DND-41 (cell line): ENCODE measurements around the gene SCGB1C2.

Source experiments
- ATAC-seq: fragments of 200-7000 bp; cut with Tn5 transposase; 3 replicates; pipeline ENCODE4 v1.9.1; 2021; ENCODE audit warnings: low read depth; ENCODE audit not compliant: insufficient read depth
- DNase-seq: peaks from one replicate; pipeline ENCODE4 v3.0.0-alpha.2; 2020
- H2AFZ ChIP-seq: 2 replicates; pipeline ENCODE4 v1.6.0; 2012; ENCODE audit warnings: low read depth, low read length
- H3K27ac ChIP-seq: 2 replicates; pipeline ENCODE4 v1.5.1; 2012; ENCODE audit warnings: low read length, inconsistent platforms
- H3K27me3 ChIP-seq: fragments of 200-600 bp; sonication (generic); 2 replicates; pipeline ENCODE4 v1.6.0; 2012; ENCODE audit warnings: low read length, mild to moderate bottlenecking, inconsistent platforms; ENCODE audit not compliant: insufficient read depth, poor library complexity
- H3K36me3 ChIP-seq: 2 replicates; pipeline ENCODE4 v1.5.1; 2012; ENCODE audit warnings: low read length, inconsistent platforms; ENCODE audit not compliant: insufficient read depth
- H3K4me1 ChIP-seq: 2 replicates; pipeline ENCODE4 v1.5.1; 2012; ENCODE audit warnings: mild to moderate bottlenecking, low read length; ENCODE audit not compliant: insufficient read depth
- H3K4me2 ChIP-seq: 2 replicates; pipeline ENCODE4 v1.6.0; 2012; ENCODE audit warnings: mild to moderate bottlenecking, moderate library complexity, low read length, inconsistent platforms; ENCODE audit not compliant: insufficient read depth
- H3K4me3 ChIP-seq, 2 experiments: fragments of 200-600 bp in 1 of 2; shearing (Covaris generic) in 1 of 2; 2 replicates each; pipeline ENCODE4 v1.5.1; 2012 to 2016; ENCODE audit warnings: inconsistent platforms in 2 of 2, low read length in 2 of 2, mild to moderate bottlenecking in 2 of 2, low read depth in 1 of 2, moderate library complexity in 1 of 2
- H3K79me2 ChIP-seq: 2 replicates; pipeline ENCODE4 v1.6.0; 2012; ENCODE audit warnings: low read length, inconsistent platforms; ENCODE audit not compliant: insufficient read depth
- H3K9ac ChIP-seq: 2 replicates; pipeline ENCODE4 v1.6.0; 2012; ENCODE audit warnings: low read depth, mild to moderate bottlenecking, inconsistent platforms, low read length, moderate library complexity
- H3K9me3 ChIP-seq: 2 replicates; pipeline ENCODE4 v1.5.1; 2012; ENCODE audit warnings: low read length, moderate library complexity, mild to moderate bottlenecking, inconsistent platforms; ENCODE audit not compliant: insufficient read depth, severe bottlenecking
- H4K20me1 ChIP-seq: 2 replicates; pipeline ENCODE4 v1.6.0; 2012; ENCODE audit warnings: low read length; ENCODE audit not compliant: insufficient read depth
- EZH2 ChIP-seq: IDR thresholded peaks from 3 replicates; pipeline ENCODE4 v1.6.1; 2012; ENCODE audit warnings: borderline replicate concordance, low read depth, mild to moderate bottlenecking, moderate library complexity, low read length, inconsistent platforms; ENCODE audit not compliant: severe bottlenecking
- TF ChIP-seq, protein P1 (sequence below): IDR thresholded peaks from 2 replicates; pipeline ENCODE4 v1.5.1; 2012; ENCODE audit warnings: borderline replicate concordance, low read length, moderate library complexity, mild to moderate bottlenecking; ENCODE audit not compliant: poor library complexity, severe bottlenecking; ENCODE audit errors: extremely low read depth

Gene SCGB1C2

DNA sequence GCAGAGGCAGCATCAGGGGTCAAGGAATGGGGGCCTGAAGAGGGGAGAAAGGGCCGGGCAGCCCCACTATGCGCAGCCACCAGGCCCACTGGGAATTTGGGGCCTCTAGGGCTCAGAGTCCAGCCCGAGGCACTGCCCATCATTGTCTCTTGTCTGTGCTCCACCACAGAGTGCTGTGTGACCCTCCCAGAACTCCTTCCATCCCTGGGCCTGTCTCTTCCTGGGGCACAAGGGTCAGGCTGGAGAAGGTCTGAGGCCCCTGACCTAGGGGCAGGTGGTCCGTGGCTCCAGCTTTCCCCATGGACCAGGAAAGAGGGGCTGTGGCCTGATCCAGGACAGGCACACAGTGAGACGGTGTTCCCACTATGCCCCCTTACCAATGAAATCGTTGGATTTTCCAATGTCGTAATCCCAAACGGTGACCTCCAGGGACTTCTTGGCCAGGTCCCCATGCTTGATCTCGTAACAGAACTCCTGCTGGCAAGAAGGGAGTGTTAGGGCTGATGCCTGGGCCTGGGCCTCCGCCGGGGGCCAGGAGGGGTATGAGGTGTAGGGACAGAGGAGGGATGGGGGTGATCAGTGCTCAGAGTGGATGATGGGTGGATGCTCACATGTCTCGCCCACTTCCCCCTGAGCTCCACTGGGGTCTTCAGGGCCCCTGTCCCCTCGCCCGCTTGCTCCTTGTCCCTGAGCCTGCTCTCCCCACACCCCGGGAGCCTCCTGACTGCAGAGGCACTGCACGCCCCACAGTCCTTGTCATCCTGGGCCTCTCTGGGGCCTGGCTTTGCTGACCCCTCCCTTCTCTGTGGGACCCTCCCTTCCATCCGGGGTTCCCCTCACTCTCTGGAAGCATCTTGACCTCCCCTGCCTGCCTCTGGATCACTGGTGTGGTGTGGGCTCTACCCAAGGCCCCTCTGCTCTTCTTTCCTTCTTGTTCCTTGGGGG is 10.7 kb downstream of the SCGB1C2 start:
- TF ChIP-seq, protein P1, sequence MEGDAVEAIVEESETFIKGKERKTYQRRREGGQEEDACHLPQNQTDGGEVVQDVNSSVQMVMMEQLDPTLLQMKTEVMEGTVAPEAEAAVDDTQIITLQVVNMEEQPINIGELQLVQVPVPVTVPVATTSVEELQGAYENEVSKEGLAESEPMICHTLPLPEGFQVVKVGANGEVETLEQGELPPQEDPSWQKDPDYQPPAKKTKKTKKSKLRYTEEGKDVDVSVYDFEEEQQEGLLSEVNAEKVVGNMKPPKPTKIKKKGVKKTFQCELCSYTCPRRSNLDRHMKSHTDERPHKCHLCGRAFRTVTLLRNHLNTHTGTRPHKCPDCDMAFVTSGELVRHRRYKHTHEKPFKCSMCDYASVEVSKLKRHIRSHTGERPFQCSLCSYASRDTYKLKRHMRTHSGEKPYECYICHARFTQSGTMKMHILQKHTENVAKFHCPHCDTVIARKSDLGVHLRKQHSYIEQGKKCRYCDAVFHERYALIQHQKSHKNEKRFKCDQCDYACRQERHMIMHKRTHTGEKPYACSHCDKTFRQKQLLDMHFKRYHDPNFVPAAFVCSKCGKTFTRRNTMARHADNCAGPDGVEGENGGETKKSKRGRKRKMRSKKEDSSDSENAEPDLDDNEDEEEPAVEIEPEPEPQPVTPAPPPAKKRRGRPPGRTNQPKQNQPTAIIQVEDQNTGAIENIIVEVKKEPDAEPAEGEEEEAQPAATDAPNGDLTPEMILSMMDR: no peak
- TF ChIP-seq EZH2: no peak
- no peak for ATAC-seq
- Histone ChIP-seq H3K9ac (no peak overlapping the region), H3K9me3 (no peaks in the 10 kb centered on the region), H3K27ac (no peak overlapping the region), H3K36me3 (no peaks in the 10 kb centered on the region), H3K4me1 (peaks cover 3% of the 10 kb centered on the region; the same call in 1 of the 2 replicates), H3K79me2 (no peaks in the 10 kb centered on the region), H3K4me2 (no peak overlapping the region), H4K20me1 (0 out of 2 replicates have a peak, but pooled peaks cover 3% of the 10 kb centered on the region), H3K4me3 (no peak overlapping the region), H2AFZ (no peak overlapping the region), H3K27me3 (peaks cover 8% of the 10 kb centered on the region)
- DNase-seq: no peak

DNA sequence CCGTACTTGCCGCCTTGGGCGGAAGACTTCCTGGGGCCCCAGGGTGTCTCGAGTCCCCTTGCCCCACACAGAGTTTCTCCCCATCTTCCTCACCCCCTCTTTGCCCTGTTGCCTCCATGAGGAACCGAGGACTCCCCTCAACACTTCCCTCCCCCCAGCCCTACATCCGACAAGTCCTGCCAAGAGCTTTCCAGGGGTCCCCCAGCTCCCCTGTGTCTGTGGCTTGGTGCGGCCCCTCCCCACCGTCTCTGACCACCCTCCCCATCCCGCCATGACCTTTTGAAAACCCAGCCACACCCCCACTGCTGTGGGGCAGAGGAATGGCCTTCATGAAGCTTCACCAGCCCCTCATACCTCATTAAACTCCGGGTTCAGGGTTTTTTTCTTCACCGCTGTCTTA is 11.4 kb downstream of the SCGB1C2 start:
- no peaks in the 10 kb centered on the region for H3K79me2 ChIP-seq
- H3K36me3 ChIP-seq: no peaks in the 10 kb centered on the region
- H3K27ac ChIP-seq: no peak overlapping the region
- H3K4me2 ChIP-seq: no peak overlapping the region
- no peaks in the 10 kb centered on the region for H3K9me3 ChIP-seq
- H4K20me1 ChIP-seq: peaks cover 3% of the 10 kb centered on the region; the same call in 1 of the 2 replicates
- H2AFZ ChIP-seq: no peak overlapping the region
- TF ChIP-seq EZH2: no peak
- TF ChIP-seq, protein P1: no peak
- peaks cover under 1% of the 10 kb centered on the region for H3K27me3 ChIP-seq
- H3K4me3 ChIP-seq: no peak overlapping the region
- ATAC-seq: no peak
- DNase-seq: no peak
- no peak overlapping the region for H3K9ac ChIP-seq
- peaks cover under 1% of the 10 kb centered on the region; the same call in 1 of the 2 replicates for H3K4me1 ChIP-seq

DNA sequence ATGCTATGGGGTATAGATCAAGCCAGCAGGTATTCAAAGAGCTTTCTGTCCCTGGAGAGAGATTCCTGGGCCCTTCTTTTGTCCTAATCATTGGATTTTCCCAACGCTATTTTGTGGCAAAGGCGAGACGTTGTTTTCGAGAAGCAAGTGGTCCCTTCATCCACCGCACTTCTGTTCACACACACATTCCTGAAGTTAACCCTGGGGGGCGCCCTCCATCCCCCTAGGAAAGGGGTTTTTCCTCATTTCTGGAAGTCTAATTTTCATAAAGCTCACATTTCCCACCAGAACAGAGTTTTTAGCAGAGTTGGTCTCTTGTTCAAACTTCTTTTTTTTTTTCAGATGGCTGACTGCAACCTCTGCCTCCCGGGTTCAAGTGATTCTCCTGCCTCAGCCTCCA is 11.9 kb downstream of the SCGB1C2 start:
- Histone ChIP-seq H3K27ac (no peak overlapping the region), H3K4me3 (no peak overlapping the region), H3K9ac (no peak overlapping the region), H3K4me2 (no peak overlapping the region), H3K9me3 (no peaks in the 10 kb centered on the region), H3K79me2 (no peaks in the 10 kb centered on the region), H2AFZ (no peak overlapping the region), H3K4me1 (no peaks in the 10 kb centered on the region), H3K27me3 (no peaks in the 10 kb centered on the region), H3K36me3 (no peaks in the 10 kb centered on the region), H4K20me1 (peaks cover 3% of the 10 kb centered on the region; the same call in 1 of the 2 replicates)
- no peak for ATAC-seq
- TF ChIP-seq, protein P1: no peak
- TF ChIP-seq EZH2: no peak
- no peak for DNase-seq
